A673 (cell line): Measurements from ENCODE around the gene NEK8.

Source experiments
- CTCF ChIP-seq: fragments of 300-800, 200-600 bp; sonication (generic); conservative IDR thresholded peaks from 2 replicates; pipeline ENCODE4 v1.5.1; 2017; ENCODE audit warnings: low read depth, mild to moderate bottlenecking, antibody characterized with exemption, low read length, moderate library complexity, mixed read lengths
- EZH2 ChIP-seq: fragments of 200-600 bp; sonication (generic); IDR thresholded peaks from 2 replicates; pipeline ENCODE4 v1.6.1; 2017; ENCODE audit warnings: borderline replicate concordance, low read depth, mild to moderate bottlenecking, mixed read lengths, antibody characterized with exemption, low read length; ENCODE audit not compliant: poor library complexity, severe bottlenecking

- TF ChIP-seq CTCF = no peak
- no peak for TF ChIP-seq EZH2
These were observed 32.3 kb downstream of the NEK8 start for GRCh38 chr17:28760601-28761562.
